WTC11 (cell line): ENCODE data around the gene HDLBP. TPM values are rescaled to one million over a fixed set of nuclear protein-coding genes. Genes with fewer than 3 reads are reported as not detected.

ENCODE experiments used
- ATAC-seq: fragments of 200-7000 bp; cut with Tn5 transposase; 2 replicates; pipeline ENCODE4 v1.10.0; 2021; ENCODE audit warnings: mild to moderate bottlenecking, moderate library complexity
- CTCF ChIA-PET: fragments of 300-600 bp; sonication (Branson Sonifier 250); formaldehyde crosslinking; loops from one replicate; lab custom pipeline; 2021; ENCODE audit warnings: antibody characterized with exemption; lab: Charles Lee
- POLR2A ChIA-PET: fragments of 350-600 bp; sonication (Branson Sonifier 250); formaldehyde crosslinking; loops from one replicate; lab custom pipeline; 2021; ENCODE audit warnings: antibody characterized with exemption; lab: Charles Lee
- DNase-seq: peaks from one replicate; pipeline ENCODE4 v3.0.0; 2021; ENCODE audit warnings: low spot score
- H3K27ac Mint-ChIP-seq: 2 replicates; pipeline ENCODE4 v1.8.0; 2021; ENCODE audit warnings: mixed read lengths
- H3K27me3 Mint-ChIP-seq: 2 replicates; pipeline ENCODE4 v1.8.0; 2021; ENCODE audit warnings: low read depth, mild to moderate bottlenecking, moderate library complexity, mixed read lengths
- H3K36me3 Mint-ChIP-seq: 2 replicates; pipeline ENCODE4 v1.8.0; 2021; ENCODE audit warnings: mixed read lengths
- H3K4me1 Mint-ChIP-seq: 2 replicates; pipeline ENCODE4 v1.8.0; 2022; ENCODE audit warnings: mixed read lengths
- H3K4me3 Mint-ChIP-seq: 2 replicates; pipeline ENCODE4 v1.8.0; 2021; ENCODE audit warnings: mild to moderate bottlenecking, moderate library complexity, mixed read lengths
- H3K9me3 Mint-ChIP-seq: 2 replicates; pipeline ENCODE4 v1.8.0; 2021; ENCODE audit warnings: mixed read lengths
- CBFB ChIP-seq: sonication (generic); formaldehyde crosslinking; IDR thresholded peaks from 2 replicates; pipeline ENCODE4 v1.8.1; 2022; ENCODE audit warnings: mild to moderate bottlenecking, low read depth, missing genetic modification reagents
- CREM ChIP-seq: sonication (generic); formaldehyde crosslinking; IDR thresholded peaks from 2 replicates; pipeline ENCODE4 v1.8.1; 2022; ENCODE audit warnings: mild to moderate bottlenecking, missing genetic modification reagents, moderate library complexity
- FOXP1 ChIP-seq: sonication (generic); formaldehyde crosslinking; IDR thresholded peaks from 2 replicates; pipeline ENCODE4 v1.8.0; 2022; ENCODE audit warnings: missing genetic modification reagents, mild to moderate bottlenecking, moderate library complexity, borderline replicate concordance
- HMGA2 ChIP-seq: fragments of 250-450 bp; sonication (Bioruptor Pico); IDR thresholded peaks from 2 replicates; pipeline ENCODE4 v1.4.0; 2021; ENCODE audit warnings: mild to moderate bottlenecking, moderate library complexity
- JUN ChIP-seq: sonication (generic); formaldehyde crosslinking; IDR thresholded peaks from 2 replicates; pipeline ENCODE4 v1.8.0; 2023; ENCODE audit warnings: mild to moderate bottlenecking, missing genetic modification reagents
- MXD4 ChIP-seq: fragments of 250-450 bp; sonication (Bioruptor Pico); IDR thresholded peaks from 2 replicates; pipeline ENCODE4 v1.8.0; 2021; ENCODE audit warnings: mild to moderate bottlenecking, moderate library complexity, borderline replicate concordance
- NFE2L1 ChIP-seq: sonication (generic); formaldehyde crosslinking; IDR thresholded peaks from 2 replicates; pipeline ENCODE4 v1.8.1; 2023; ENCODE audit warnings: missing genetic modification reagents
- PREB ChIP-seq: sonication (generic); formaldehyde crosslinking; IDR thresholded peaks from 2 replicates; pipeline ENCODE4 v1.8.1; 2022; ENCODE audit warnings: mild to moderate bottlenecking, missing genetic modification reagents, moderate library complexity, borderline replicate concordance
- PRRX2 ChIP-seq: fragments of 250-450 bp; sonication (Bioruptor Pico); IDR thresholded peaks from 2 replicates; pipeline ENCODE4 v1.8.0; 2021; ENCODE audit warnings: mild to moderate bottlenecking
- SMAD4 ChIP-seq: sonication (generic); formaldehyde crosslinking; IDR thresholded peaks from 2 replicates; pipeline ENCODE4 v1.8.0; 2022; ENCODE audit warnings: mild to moderate bottlenecking, missing genetic modification reagents
- ZNF138 ChIP-seq: sonication (generic); formaldehyde crosslinking; conservative IDR thresholded peaks from 2 replicates; pipeline ENCODE4 v1.8.1; 2022; ENCODE audit warnings: mild to moderate bottlenecking, moderate library complexity, missing genetic modification reagents
- ZNF232 ChIP-seq: sonication (generic); formaldehyde crosslinking; IDR thresholded peaks from 2 replicates; pipeline ENCODE4 v1.8.0; 2022; ENCODE audit warnings: mild to moderate bottlenecking, missing genetic modification reagents
- ZNF263 ChIP-seq: sonication (generic); formaldehyde crosslinking; IDR thresholded peaks from 2 replicates; pipeline ENCODE4 v1.8.1; 2022; ENCODE audit warnings: low read depth, mild to moderate bottlenecking, moderate library complexity, missing genetic modification reagents
- ZNF512 ChIP-seq: sonication (generic); formaldehyde crosslinking; IDR thresholded peaks from 2 replicates; pipeline ENCODE4 v1.8.1; 2022; ENCODE audit warnings: missing genetic modification reagents, borderline replicate concordance
- total RNA-seq: library from RNA; stranded (reverse); gene quantifications from 3 replicates; pipeline ENCODE4 v1.2.3, GENCODE V29; 2021
- TF ChIP-seq, protein P1 (sequence below): sonication (generic); formaldehyde crosslinking; IDR thresholded peaks from 2 replicates; pipeline ENCODE4 v1.8.0; 2022; ENCODE audit warnings: mild to moderate bottlenecking, missing genetic modification reagents
- TF ChIP-seq, protein P2 (sequence below): sonication (generic); formaldehyde crosslinking; IDR thresholded peaks from 2 replicates; pipeline ENCODE4 v1.8.1; 2023; ENCODE audit warnings: mild to moderate bottlenecking, moderate library complexity, missing genetic modification reagents
- TF ChIP-seq, protein P3 (sequence below): sonication (generic); formaldehyde crosslinking; conservative IDR thresholded peaks from 2 replicates; pipeline ENCODE4 v1.8.1; 2023; ENCODE audit warnings: mild to moderate bottlenecking, low read depth, missing genetic modification reagents, moderate library complexity

The HDLBP gene
- total RNA-seq, 1 experiment from 2014 or later = 368 TPM

DNA sequence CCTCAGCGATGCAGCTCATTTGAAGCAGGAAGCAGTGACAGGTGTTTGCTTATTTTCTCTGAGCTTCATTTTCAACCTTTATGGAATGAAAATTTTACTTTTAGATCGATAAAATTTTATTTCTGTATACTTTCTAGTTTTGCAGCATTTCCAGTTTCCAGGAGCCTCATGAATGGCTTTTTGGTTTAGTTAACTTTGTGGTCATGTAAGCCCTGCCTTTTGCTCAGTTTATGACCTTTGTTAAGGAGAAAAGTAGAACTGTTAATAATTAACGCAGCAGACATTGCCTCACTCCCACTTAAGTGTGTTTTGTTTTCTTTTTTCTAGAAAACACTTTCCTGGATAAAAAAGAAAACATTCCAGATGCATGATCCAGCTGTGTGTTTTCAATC is 36.2 kb upstream of the HDLBP start:
- CTCF ChIA-PET = no interaction called here

More for the DNA sequence above, 36.2 kb upstream of the HDLBP start:
- no peak for DNase-seq
- Mint-ChIP-seq H3K36me3 (peaks cover 64% of the 10 kb centered on the region), H3K27ac (no peak overlapping the region), H3K4me3 (no peak overlapping the region), H3K4me1 (peaks cover 14% of the 10 kb centered on the region), H3K27me3 (no peaks in the 10 kb centered on the region), H3K9me3 (no peaks in the 10 kb centered on the region)
- TF ChIP-seq ZNF232 (CRISPR knock-in tag) (no peak), MXD4 (no peak), NFE2L1 (CRISPR knock-in tag) (no peak), ZNF512 (CRISPR knock-in tag) (no peak), HMGA2 (CRISPR knock-in tag) (no peak), CBFB (no peak), ZNF138 (CRISPR knock-in tag) (no peak), SMAD4 (CRISPR knock-in tag) (no peak), CREM (no peak), JUN (CRISPR knock-in tag) (no peak), PREB (CRISPR knock-in tag) (no peak), PRRX2 (no peak), ZNF263 (CRISPR knock-in tag) (no peak), FOXP1 (CRISPR knock-in tag) (no peak)
- TF ChIP-seq, protein P1, sequence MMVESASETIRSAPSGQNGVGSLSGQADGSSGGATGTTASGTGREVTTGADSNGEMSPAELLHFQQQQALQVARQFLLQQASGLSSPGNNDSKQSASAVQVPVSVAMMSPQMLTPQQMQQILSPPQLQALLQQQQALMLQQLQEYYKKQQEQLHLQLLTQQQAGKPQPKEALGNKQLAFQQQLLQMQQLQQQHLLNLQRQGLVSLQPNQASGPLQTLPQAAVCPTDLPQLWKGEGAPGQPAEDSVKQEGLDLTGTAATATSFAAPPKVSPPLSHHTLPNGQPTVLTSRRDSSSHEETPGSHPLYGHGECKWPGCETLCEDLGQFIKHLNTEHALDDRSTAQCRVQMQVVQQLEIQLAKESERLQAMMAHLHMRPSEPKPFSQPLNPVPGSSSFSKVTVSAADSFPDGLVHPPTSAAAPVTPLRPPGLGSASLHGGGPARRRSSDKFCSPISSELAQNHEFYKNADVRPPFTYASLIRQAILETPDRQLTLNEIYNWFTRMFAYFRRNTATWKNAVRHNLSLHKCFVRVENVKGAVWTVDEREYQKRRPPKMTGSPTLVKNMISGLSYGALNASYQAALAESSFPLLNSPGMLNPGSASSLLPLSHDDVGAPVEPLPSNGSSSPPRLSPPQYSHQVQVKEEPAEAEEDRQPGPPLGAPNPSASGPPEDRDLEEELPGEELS (CRISPR knock-in tag) = no peak
- TF ChIP-seq, protein P2, sequence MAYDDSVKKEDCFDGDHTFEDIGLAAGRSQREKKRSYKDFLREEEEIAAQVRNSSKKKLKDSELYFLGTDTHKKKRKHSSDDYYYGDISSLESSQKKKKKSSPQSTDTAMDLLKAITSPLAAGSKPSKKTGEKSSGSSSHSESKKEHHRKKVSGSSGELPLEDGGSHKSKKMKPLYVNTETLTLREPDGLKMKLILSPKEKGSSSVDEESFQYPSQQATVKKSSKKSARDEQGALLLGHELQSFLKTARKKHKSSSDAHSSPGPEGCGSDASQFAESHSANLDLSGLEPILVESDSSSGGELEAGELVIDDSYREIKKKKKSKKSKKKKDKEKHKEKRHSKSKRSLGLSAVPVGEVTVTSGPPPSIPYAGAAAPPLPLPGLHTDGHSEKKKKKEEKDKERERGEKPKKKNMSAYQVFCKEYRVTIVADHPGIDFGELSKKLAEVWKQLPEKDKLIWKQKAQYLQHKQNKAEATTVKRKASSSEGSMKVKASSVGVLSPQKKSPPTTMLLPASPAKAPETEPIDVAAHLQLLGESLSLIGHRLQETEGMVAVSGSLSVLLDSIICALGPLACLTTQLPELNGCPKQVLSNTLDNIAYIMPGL (CRISPR knock-in tag) = no peak
- TF ChIP-seq, protein P3, sequence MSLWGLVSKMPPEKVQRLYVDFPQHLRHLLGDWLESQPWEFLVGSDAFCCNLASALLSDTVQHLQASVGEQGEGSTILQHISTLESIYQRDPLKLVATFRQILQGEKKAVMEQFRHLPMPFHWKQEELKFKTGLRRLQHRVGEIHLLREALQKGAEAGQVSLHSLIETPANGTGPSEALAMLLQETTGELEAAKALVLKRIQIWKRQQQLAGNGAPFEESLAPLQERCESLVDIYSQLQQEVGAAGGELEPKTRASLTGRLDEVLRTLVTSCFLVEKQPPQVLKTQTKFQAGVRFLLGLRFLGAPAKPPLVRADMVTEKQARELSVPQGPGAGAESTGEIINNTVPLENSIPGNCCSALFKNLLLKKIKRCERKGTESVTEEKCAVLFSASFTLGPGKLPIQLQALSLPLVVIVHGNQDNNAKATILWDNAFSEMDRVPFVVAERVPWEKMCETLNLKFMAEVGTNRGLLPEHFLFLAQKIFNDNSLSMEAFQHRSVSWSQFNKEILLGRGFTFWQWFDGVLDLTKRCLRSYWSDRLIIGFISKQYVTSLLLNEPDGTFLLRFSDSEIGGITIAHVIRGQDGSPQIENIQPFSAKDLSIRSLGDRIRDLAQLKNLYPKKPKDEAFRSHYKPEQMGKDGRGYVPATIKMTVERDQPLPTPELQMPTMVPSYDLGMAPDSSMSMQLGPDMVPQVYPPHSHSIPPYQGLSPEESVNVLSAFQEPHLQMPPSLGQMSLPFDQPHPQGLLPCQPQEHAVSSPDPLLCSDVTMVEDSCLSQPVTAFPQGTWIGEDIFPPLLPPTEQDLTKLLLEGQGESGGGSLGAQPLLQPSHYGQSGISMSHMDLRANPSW = no peak
- POLR2A ChIA-PET = no interaction called here
- ATAC-seq = no peak
